Measurements from ENCODE around the gene TSTD1. TPM values are rescaled to one million over a fixed set of nuclear protein-coding genes. Genes with fewer than 3 reads are reported as not detected.
A peak's percentile ranks its signal among the peaks of the same experiment; 100 is the strongest.

The TSTD1 gene
- total and polyA plus RNA-seq, 8 donors, result 35.1 to 73.5 (median 45.7) TPM

DNA sequence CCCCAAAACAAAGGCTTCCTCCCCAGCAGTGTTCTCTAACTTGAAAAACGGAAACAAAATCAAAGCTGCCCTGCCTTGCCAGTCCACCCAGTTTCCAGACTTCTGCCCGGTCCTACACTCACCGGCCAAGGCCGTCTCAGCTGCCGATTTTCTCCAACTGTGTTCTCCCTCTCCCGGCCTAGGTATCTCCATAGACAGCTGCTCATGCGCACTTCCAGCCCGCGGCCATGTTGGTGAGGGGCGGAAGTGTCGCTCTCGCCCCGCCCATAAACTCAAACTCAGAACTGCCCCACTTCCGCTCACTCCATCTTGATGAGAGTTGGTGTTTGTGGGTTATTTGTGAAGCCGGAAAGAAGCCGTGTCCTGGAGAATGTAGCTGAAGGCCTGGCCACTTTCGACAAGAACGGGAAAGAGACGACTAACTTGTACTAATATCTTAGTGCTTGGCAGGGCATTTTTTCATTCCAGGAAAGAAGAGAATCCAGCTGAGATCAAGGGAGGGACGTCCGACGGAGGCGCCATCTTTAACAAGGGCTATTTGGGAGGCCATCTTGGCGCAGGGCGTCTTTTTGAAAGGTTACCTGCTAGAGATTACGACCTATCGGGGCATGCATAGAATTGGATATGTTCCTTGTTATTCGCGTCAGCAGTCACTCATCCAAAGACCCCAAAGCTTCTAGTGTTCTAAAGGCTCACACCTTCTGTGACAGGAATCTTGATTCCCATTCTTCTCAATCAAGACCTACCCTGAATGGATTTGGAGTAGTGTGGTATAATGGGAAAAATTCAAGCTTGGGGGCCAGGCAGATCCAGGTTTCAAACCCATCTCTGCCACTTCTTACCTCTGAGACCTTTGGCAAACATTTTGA is 7.2 kb upstream of the TSTD1 start, which contains the start of gene USF1:
TSS of gene USF1 (minus strand) at position 242 of the 869 bp plus-strand sequence. CDS start 2,702 bp downstream, outside the sequence.
- Histone ChIP-seq H3K4me3 (peak within 1 kb of the TSS; percentile 86 to 99), H3K36me3 (peaks cover 0 to 55% of the 10 kb centered on the region in 2 donors), H3K27me3 (no peaks in the 10 kb centered on the region), H3K27ac (peak within 1 kb of the TSS; percentile 97 to 99), H3K4me1 (peaks cover 12 to 49% of the 10 kb centered on the region in 2 donors), H3K9me3 (no peaks in the 10 kb centered on the region)
- ATAC-seq (peak; percentile 95), DNase-seq (peak; percentile 92 to 99 (median 95))
- intact Hi-C loops (cut with DNase I), result no loop called here
- TF ChIP-seq CTCF (IDR thresholded peaks at IDR 0.05), result no peak

- no peak for TF ChIP-seq CTCF (IDR thresholded peaks at IDR 0.05)
- Histone ChIP-seq H3K4me1 (peaks cover 12 to 49% of the 10 kb centered on the region in 2 donors), H3K4me3 (peak overlapping the region; percentile 86 to 99), H3K9me3 (no peaks in the 10 kb centered on the region), H3K27ac (peak overlapping the region; percentile 97 to 99), H3K27me3 (no peaks in the 10 kb centered on the region), H3K36me3 (peaks cover 0 to 55% of the 10 kb centered on the region in 2 donors)
- intact Hi-C loops (cut with DNase I), result no loop called here
- ATAC-seq (peak; percentile 77), DNase-seq (peak; percentile 55 to 88 (median 75))
These were observed 6.4 kb upstream of the TSTD1 start for GRCh38 chr1:161044908-161045735.

DNA sequence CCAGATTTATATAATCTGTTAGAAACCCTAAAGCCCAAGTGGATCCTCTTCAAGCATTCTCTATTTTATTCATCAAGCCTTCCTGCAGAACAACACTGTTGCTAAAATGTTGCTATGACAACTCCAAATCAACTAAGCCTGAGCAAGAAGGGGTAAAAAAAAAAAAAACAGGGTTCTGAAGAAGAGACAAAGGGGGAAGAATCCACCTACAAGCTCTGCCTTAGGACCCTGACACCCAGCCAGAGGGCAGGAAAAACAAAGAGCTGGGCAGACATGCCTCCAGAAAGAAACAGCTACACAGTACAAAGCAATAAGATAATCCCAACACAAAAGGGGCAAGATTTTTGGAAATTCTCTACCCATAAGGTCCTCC is 5.8 kb upstream of the TSTD1 start:
- Histone ChIP-seq H3K4me1 (peaks cover 12 to 54% of the 10 kb centered on the region in 2 donors), H3K27ac (peak overlapping the region; percentile 97 to 99), H3K4me3 (peak overlapping the region; percentile 86 to 99), H3K9me3 (no peaks in the 10 kb centered on the region), H3K27me3 (no peaks in the 10 kb centered on the region), H3K36me3 (peaks cover 0 to 55% of the 10 kb centered on the region in 2 donors)
- no peak for TF ChIP-seq CTCF (IDR thresholded peaks at IDR 0.05)
- DNase-seq, result peak in 1 of 4 donors; percentile 11
- intact Hi-C loops (cut with DNase I), result no loop called here
- no peak for ATAC-seq

- DNase-seq (no peak), ATAC-seq (no peak)
- intact Hi-C loops (cut with DNase I), result no loop called here
- H3K36me3 ChIP-seq, result peaks cover 0 to 54% of the 10 kb centered on the region in 2 donors
- no peak overlapping the region for H3K4me3 ChIP-seq
- TF ChIP-seq CTCF (IDR thresholded peaks at IDR 0.05), result no peak
- no peaks in the 10 kb centered on the region for H3K27me3 ChIP-seq
- H3K9me3 ChIP-seq, result no peaks in the 10 kb centered on the region
- peaks cover 11 to 48% of the 10 kb centered on the region in 2 donors for H3K4me1 ChIP-seq
- peak overlapping the region; percentile 13 to 66 for H3K27ac ChIP-seq
These were observed 782 bp upstream of the TSTD1 start for GRCh38 chr1:161039546-161039945.
